Sigmoid colon (tissue), 7 donors: Measurements from ENCODE around the gene PGP. TPM values are rescaled to one million over a fixed set of nuclear protein-coding genes. Genes with fewer than 3 reads are reported as not detected.

Experiments used
- DNase-seq: peaks from one replicate; pipeline ENCODE4 v3.0.0-alpha.2; 2019
- H3K27ac ChIP-seq, 4 donors: fragments of 200-600 bp; sonication (generic); one replicate each; pipeline ENCODE4 v1.5.1; 2016 to 2019; ENCODE audit warnings: mild to moderate bottlenecking in 1 of 4
- H3K27me3 ChIP-seq, 3 donors: fragments of 200-600 bp; sonication (generic); one replicate each; pipeline ENCODE4 v1.5.1; 2019; ENCODE audit warnings: mild to moderate bottlenecking in 1 of 3
- H3K36me3 ChIP-seq, 4 donors: fragments of 200-600 bp; sonication (generic); one replicate each; pipeline ENCODE4 v1.5.1; 2016 to 2019
- H3K4me1 ChIP-seq, 4 donors: fragments of 200-600 bp; sonication (generic); one replicate each; pipeline ENCODE4 v1.5.1; 2017 to 2019
- H3K4me3 ChIP-seq, 4 donors: fragments of 200-600 bp; sonication (generic); one replicate each; pipeline ENCODE4 v1.5.1; 2017 to 2019; ENCODE audit warnings: mild to moderate bottlenecking in 2 of 4, moderate library complexity in 1 of 4
- H3K9me3 ChIP-seq, 4 donors: fragments of 200-600 bp in 3 of 4; sonication (generic) in 3 of 4; one replicate each; pipeline versions ENCODE4 v1.5.1 to v1.6.1; 2013 to 2019
- EP300 ChIP-seq, 4 donors: sonication (generic); formaldehyde crosslinking; IDR thresholded peaks; one replicate each; pipeline ENCODE4 v1.6.1; 2017; ENCODE audit warnings: antibody characterized with exemption in 4 of 4
- POLR2A ChIP-seq, 2 donors: fragments of 450-650 bp; IDR thresholded peaks; one replicate each; pipeline ENCODE4 v1.6.1; 2016; ENCODE audit warnings: antibody characterized with exemption in 2 of 2, mild to moderate bottlenecking in 2 of 2, moderate library complexity in 2 of 2
- POLR2AphosphoS5 ChIP-seq, 4 donors: sonication (generic); formaldehyde crosslinking; IDR thresholded peaks; one replicate each; pipeline ENCODE4 v1.6.1; 2017; ENCODE audit warnings: antibody characterized with exemption in 4 of 4
- WGBS, 2 donors: extraction: QIAGEN DNeasy Blood & Tissue Kit; methylation state at CpG; one replicate each; pipeline ENCODE4 v1.1.7; 2013; 5-methylcytosine and 5-hydroxymethylcytosine counted together
- intact Hi-C: fragments of 100-400 bp; cut with DNase I; formaldehyde crosslinking; loops from one replicate; pipeline ENCODE4 v1.15.1; 2023
- polyA plus RNA-seq, 3 donors: library from polyadenylated mRNA; stranded (reverse); fragments of 200-250 nt; gene quantifications; one replicate each; pipeline ENCODE4 v1.2.3, GENCODE V29; 2013
- total RNA-seq, 4 donors: library from RNA; depleted of rRNA; stranded (reverse); fragments of >200 nt; gene quantifications; one replicate each; pipeline ENCODE4 v1.1.0, GENCODE V29; 2016
- TF ChIP-seq, protein P1 (sequence below), 4 experiments: fragments of 450-650 bp in 3 of 4; fragments of 200-600 bp in 1 of 4; IDR thresholded peaks; one replicate each; pipeline ENCODE4 v1.5.1; 2016 to 2019; ENCODE audit warnings: antibody characterized with exemption in 4 of 4, mild to moderate bottlenecking in 3 of 4, moderate library complexity in 2 of 4
- donor health status: healthy with polysubstance abuse.
- donor health status: Bipolar disorder and iron deficiency.
- donor health status: healthy.

PGP gene
- total and polyA plus RNA-seq, 7 donors, result 6.0 to 20.2 (median 10.3) TPM

DNA sequence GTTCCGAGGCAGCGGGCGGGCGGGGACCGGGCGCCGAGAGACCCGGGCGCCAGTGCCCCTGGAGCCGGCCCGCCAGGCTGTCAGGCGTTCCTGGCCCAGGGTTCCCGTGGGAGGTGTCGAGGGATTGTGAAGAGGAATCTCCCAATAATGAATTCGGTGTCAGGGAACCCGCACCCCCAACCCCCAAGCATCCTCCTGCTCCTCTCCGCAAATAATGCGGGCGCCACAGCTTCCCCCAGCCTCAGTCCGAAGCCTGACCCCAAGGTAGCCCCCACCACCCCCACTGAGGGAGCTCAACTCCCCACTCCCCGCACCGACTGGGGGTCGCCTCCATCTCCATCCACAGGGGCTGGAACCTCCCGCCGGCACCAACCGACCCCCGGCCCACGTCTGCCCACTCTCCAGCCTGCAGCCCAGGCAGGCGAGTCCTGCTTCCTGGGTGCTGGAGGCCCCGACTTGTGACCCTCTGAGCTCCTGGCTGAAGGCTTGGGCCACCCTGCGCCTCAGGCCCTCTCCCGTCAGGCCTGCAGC, 17.6 kb downstream of the PGP start:
- 24 to 30% methylated on average over 32 of the region's 32 CpGs for WGBS, 2 donors
- no peak for DNase-seq
- peaks cover 27 to 55% (median 41%) of the 10 kb centered on the region in 3 donors for H3K27me3 ChIP-seq
- no peak for TF ChIP-seq POLR2AphosphoS5 (IDR thresholded peaks at IDR 0.05)
- no peak for TF ChIP-seq EP300 (IDR thresholded peaks at IDR 0.05)
- TF ChIP-seq POLR2A (IDR thresholded peaks at IDR 0.05), result no peak
- TF ChIP-seq, protein P1, sequence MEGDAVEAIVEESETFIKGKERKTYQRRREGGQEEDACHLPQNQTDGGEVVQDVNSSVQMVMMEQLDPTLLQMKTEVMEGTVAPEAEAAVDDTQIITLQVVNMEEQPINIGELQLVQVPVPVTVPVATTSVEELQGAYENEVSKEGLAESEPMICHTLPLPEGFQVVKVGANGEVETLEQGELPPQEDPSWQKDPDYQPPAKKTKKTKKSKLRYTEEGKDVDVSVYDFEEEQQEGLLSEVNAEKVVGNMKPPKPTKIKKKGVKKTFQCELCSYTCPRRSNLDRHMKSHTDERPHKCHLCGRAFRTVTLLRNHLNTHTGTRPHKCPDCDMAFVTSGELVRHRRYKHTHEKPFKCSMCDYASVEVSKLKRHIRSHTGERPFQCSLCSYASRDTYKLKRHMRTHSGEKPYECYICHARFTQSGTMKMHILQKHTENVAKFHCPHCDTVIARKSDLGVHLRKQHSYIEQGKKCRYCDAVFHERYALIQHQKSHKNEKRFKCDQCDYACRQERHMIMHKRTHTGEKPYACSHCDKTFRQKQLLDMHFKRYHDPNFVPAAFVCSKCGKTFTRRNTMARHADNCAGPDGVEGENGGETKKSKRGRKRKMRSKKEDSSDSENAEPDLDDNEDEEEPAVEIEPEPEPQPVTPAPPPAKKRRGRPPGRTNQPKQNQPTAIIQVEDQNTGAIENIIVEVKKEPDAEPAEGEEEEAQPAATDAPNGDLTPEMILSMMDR (IDR thresholded peaks at IDR 0.05), result no peak
- no peaks in the 10 kb centered on the region for H3K36me3 ChIP-seq
- intact Hi-C loops, result no loop called here
- H3K4me3 ChIP-seq, result peak overlapping the region in 3 of 4 donors; percentile 12 to 35 (median 30)
- no peak overlapping the region for H3K27ac ChIP-seq
- H3K4me1 ChIP-seq, result peaks cover 0 to 21% (median 18%) of the 10 kb centered on the region in 4 donors
- H3K9me3 ChIP-seq, result no peaks in the 10 kb centered on the region

DNA sequence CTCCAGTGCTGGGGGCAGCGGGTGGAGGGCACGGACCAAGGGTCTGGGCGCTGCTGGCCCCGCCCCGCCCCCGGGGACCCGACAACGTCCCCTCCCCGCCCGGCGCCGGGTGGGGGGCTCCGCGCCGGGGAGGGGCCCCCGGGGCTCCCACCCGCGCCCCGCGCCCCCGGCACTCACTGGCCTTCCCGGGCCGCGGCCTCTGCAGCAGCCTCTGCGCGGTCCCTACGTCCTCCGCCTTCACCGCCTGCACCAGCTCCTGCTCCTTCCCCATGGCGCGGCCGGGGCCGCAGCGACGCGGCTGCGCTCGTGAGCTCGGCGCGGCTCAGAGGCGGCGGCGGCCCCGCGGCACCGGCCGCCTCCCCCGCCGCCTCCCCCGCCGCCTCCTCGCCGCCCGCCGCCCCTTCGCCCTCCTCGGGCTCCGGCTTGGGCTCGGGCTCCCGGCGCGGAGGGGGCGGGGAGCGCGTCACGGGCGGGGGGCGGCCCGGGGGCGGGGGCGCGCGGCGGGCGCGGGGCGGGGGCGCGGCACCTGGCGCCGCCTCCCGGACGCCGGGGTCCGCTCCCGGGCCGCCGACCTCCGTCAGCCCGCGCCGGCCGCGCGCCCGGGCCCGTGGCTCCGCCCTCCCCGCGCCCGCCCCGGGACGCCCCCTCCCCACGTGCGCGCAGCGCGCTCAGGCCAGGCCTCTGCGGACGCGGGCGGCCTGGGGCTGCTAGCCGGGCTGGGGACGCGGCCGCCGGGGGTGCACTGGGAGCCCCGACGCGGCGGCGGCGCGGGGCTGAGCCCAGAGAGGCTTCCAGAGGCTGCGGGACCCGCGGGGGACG, 18.3 kb downstream of the PGP start, which contains the start of gene CASKIN1:
CASKIN1 (minus strand) TSS at position 444 of the 819 bp plus-strand sequence; CDS start at position 271, 173 bp downstream.
- DNase-seq, result no peak
- peaks cover 27 to 55% (median 41%) of the 10 kb centered on the region in 3 donors for H3K27me3 ChIP-seq
- H3K4me3 ChIP-seq, result peak within 1 kb of the TSS in 3 of 4 donors; percentile 30 to 50 (median 47)
- peaks cover 0 to 21% (median 18%) of the 10 kb centered on the region in 4 donors for H3K4me1 ChIP-seq
- H3K27ac ChIP-seq, result no peak within 1 kb of the TSS
- H3K36me3 ChIP-seq, result no peaks in the 10 kb centered on the region
- 1% methylated on average over 129 of the region's 129 CpGs for WGBS, 2 donors
- TF ChIP-seq POLR2A (IDR thresholded peaks at IDR 0.05) (no peak), POLR2AphosphoS5 (IDR thresholded peaks at IDR 0.05) (no peak), EP300 (IDR thresholded peaks at IDR 0.05) (no peak)
- TF ChIP-seq, protein P1 (IDR thresholded peaks at IDR 0.05), result no peak
- intact Hi-C loops, result no loop called here
- H3K9me3 ChIP-seq, result no peaks in the 10 kb centered on the region

- TF ChIP-seq POLR2AphosphoS5 (IDR thresholded peaks at IDR 0.05) (no peak), POLR2A (IDR thresholded peaks at IDR 0.05) (no peak), EP300 (IDR thresholded peaks at IDR 0.05) (no peak)
- TF ChIP-seq, protein P1 (IDR thresholded peaks at IDR 0.05), result no peak
- no peak overlapping the region for H3K27ac ChIP-seq
- H3K4me1 ChIP-seq, result peaks cover 0 to 21% (median 18%) of the 10 kb centered on the region in 4 donors
- DNase-seq, result no peak
- 2% methylated on average over 49 of the region's 49 CpGs for WGBS, 2 donors
- H3K27me3 ChIP-seq, result peaks cover 27 to 55% (median 41%) of the 10 kb centered on the region in 3 donors
- H3K4me3 ChIP-seq, result peak overlapping the region in 3 of 4 donors; percentile 30 to 50 (median 47)
- no peaks in the 10 kb centered on the region for H3K36me3 ChIP-seq
- H3K9me3 ChIP-seq, result no peaks in the 10 kb centered on the region
- intact Hi-C loops, result no loop called here
Measured at GRCh38 chr16:2195322-2196161, 19.1 kb downstream of the PGP start.

DNA sequence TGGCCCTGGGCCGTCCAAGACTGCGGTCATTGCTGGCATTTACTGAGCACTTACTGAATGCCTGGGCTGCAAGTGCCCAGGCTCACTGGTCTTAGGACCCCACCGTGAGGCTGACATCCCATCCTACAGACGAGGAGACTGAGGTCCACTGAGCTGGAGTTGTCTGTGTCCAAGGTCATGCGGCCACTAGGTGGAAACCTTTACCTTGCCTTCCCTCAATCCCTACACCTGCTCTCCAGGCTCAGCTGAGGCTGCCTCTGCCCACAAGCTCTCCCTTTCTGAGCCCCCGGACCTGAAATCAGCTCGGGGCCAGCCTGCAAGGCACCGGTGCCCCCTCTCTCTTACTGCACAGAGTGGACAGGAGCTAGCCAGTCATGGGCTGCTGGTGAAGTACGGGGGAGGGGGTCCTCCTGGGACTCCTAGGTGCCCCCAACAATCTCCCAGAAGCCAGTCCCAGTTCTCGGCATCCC, 19.8 kb downstream of the PGP start:
- TF ChIP-seq, protein P1 (IDR thresholded peaks at IDR 0.05), result peak in 2 of 4 experiments; percentile 10 to 22
- no peak for TF ChIP-seq EP300 (IDR thresholded peaks at IDR 0.05)
- Histone ChIP-seq H3K36me3 (no peaks in the 10 kb centered on the region), H3K27ac (no peak overlapping the region), H3K27me3 (peaks cover 27 to 55% (median 41%) of the 10 kb centered on the region in 3 donors), H3K4me1 (peaks cover 0 to 21% (median 18%) of the 10 kb centered on the region in 4 donors), H3K4me3 (no peak overlapping the region), H3K9me3 (no peaks in the 10 kb centered on the region)
- 16 to 22% methylated on average over 10 of the region's 10 CpGs for WGBS, 2 donors
- DNase-seq, result no peak
- intact Hi-C loops, result no loop called here
